ENCODE measurements around the gene RASA4B. TPM values are rescaled to one million over a fixed set of nuclear protein-coding genes. Genes with fewer than 3 reads are reported as not detected.
A peak's percentile ranks its signal among the peaks of the same experiment; 100 is the strongest.
"Not testable (repeated sequence)": the region's sequence is repeated elsewhere in the genome, so short reads cannot be mapped to it uniquely, and the experiment has no call there.

The RASA4B gene
- total RNA-seq, 1 experiment from 2014 or later, result 1.1 TPM

DNA sequence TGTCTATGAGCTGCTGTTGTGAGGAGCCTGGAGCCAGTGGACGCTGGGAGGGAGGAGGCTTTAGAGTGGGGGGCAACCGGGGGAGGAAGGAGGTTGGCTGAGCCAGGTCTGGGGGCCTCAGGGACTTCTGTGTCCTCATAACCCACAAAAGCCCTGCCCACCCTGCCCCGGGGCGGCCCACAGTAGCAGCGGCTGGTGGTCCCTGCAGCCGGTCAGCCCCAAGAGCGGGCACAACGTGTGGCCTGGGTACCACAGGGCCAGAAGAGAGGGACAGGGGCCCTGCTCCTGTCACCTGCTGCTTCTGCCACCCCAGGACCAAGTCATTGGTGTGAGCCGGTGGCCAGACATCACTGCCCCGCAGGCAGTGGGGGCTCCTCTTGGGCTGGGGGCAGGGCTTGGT is 35.6 kb downstream of the RASA4B start:
- DNase-seq (ENCODE audit: low read depth, low spot score); in situ Hi-C loops (cut with HindIII; ENCODE audit: low pct_unique_long_range_greater_than_20kb, low sequenced_read_pairs): not testable (repeated sequence)

DNA sequence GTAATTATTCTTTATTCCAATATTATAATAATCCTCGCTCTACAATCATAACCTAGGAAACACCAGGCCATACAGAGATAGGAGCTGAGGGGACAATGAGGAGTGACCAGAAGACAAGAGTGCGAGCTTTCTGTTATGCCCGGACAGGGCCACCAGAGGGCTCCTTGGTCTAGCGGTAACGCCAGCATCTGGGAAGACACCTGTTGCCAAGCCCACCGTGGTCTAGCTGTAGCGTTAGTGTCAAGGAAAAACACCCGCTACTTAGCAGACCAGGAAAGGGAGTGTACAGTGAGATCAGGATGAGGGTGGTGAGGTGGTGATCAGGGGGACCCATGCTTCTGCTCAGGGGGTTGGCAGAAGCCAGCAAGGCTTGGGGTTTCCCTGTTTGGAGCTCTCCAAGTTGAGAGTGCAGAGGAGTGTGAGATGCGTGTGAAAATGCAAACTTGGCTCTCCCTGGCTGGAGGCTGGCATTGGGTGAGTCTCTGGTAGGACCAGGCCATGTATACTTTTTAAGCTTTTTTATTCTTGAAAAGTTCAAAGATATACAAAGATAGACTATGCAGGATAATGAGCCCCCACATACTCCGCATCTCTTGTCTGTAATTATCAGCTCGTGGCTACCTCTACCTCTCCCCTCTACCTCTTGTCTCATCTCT is 37.5 kb downstream of the RASA4B start:
- in situ Hi-C loops (cut with HindIII; ENCODE audit: low pct_unique_long_range_greater_than_20kb, low sequenced_read_pairs), result not testable (repeated sequence)

DNA sequence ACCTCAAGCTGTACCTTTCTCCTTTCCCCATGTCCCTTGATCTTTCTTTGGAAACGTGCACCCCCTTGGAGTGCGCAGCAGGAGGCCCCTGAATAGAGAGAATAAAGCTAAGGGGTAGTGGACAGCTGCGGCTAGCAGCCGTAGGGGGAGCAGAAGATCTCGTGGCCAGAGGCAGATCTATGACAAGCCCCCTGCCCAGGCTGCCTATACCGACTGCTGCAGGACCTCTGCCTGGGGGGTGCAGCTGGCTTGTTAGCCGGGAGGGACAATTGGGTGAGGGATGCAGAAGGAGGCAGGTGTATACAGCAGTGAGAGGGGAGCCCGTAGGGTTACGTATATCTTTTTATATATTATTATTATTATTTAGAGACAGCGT is 38.4 kb downstream of the RASA4B start:
- in situ Hi-C loops (cut with HindIII; ENCODE audit: low pct_unique_long_range_greater_than_20kb, low sequenced_read_pairs); DNase-seq (ENCODE audit: low read depth, low spot score): not testable (repeated sequence)

More for the DNA sequence above, 37.5 kb downstream of the RASA4B start:
- not testable (repeated sequence) for DNase-seq (ENCODE audit: low read depth, low spot score)

DNA sequence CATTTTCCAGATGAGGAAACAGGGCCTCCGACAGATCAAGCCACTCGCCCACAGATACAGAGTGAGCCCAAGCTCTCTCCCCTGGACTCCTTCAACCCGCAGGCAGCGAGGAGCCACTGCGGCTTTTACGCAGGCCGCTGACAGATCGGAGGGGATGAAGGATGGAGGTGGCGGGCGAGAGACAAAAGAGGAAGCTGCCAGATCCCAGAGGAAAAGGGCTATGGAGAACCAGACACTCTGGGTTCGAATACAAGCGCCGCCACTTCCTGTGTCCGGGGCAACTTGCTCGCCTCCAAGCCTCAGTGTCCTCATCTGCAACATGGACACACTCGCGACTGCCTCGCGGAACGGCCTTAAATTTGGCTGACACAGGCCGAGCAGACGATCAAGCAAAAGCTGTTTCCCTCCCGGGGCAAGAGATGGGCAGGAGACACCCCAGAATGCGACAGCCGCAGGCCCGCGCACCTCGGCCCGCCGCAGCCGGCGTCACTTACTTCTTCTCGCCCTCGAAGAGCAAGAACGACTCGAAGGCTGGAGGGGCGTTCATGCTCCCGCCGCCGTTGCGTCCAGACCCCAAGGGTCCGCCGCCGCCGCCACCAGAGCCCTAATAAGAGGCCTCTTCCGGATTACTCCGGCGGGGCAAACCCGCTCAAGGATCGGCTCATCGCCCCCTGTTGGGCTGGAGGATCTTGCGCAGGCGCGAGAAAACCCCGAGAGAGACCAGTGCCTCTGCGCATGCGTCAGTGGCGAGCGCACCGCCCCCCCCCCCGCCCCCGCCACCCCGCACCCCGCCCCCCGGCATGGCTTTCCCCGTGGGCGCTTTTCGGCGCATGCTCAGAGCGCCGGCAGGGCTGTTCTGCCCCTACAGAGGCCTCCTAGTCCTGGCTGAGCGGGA is 39.0 kb downstream of the RASA4B start, which contains the start of gene POLR2J:
Gene POLR2J (minus strand): TSS at position 609 of the 895 bp plus-strand sequence. CDS start 62 bp downstream, at position 547.
- in situ Hi-C loops (cut with HindIII; ENCODE audit: low pct_unique_long_range_greater_than_20kb, low sequenced_read_pairs), result not testable (repeated sequence)
- DNase-seq (ENCODE audit: low read depth, low spot score), result peak; percentile 52

DNA sequence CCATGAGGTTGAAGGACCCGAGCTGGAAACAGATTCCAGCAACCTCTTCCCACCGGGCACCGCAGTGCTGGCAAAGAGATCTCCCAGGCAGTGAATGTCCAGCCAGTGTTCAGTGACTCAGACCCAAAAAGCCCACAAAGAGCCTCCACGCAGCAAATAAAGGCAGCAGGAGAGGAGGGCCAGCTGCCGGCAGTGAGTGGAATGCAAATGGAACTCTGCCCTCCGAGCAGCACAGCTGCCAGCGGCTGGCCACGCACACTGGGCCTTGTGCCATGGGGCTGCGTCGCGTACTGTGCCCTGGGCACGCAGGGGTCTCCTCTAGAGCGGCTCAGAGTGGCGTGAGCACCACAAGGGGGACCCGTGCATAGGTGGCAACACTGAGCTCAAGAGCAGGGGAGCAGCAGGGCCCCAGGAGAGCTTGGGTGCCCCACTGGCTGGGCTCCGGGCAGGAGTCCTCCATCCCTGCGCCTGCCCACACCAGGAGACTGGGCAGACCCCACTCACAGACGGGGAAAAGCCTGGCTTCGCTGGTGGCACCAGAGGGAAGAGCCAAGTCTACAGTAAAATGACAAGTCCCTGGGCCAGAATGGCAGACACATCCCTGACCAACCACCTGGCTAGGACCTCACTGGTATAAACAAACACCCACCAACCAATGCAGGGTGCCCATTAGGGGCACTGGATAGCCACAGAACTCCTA is 42.7 kb downstream of the RASA4B start:
- DNase-seq (ENCODE audit: low read depth, low spot score); in situ Hi-C loops (cut with HindIII; ENCODE audit: low pct_unique_long_range_greater_than_20kb, low sequenced_read_pairs): not testable (repeated sequence)

DNA sequence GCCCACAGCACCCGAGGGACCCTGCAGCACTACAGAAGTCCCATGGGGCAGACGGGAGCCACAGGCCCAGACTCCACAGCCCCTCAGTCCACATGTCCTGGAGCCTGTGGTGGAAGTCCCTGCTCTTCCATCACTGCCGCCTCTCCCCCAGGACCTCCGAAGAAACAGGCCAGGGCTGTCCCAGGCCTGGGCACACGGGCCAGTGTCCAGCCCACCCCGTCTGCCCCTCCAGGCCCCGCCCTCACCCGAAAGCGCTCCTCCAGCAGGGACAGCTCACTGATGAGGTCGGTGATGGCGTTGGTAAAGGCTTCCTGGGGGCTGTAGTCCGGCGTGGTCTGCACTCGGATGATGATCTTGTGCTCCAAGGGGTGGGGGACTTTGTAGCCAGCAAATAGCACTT is 43.5 kb downstream of the RASA4B start:
- DNase-seq (ENCODE audit: low read depth, low spot score); in situ Hi-C loops (cut with HindIII; ENCODE audit: low pct_unique_long_range_greater_than_20kb, low sequenced_read_pairs): not testable (repeated sequence)

DNA sequence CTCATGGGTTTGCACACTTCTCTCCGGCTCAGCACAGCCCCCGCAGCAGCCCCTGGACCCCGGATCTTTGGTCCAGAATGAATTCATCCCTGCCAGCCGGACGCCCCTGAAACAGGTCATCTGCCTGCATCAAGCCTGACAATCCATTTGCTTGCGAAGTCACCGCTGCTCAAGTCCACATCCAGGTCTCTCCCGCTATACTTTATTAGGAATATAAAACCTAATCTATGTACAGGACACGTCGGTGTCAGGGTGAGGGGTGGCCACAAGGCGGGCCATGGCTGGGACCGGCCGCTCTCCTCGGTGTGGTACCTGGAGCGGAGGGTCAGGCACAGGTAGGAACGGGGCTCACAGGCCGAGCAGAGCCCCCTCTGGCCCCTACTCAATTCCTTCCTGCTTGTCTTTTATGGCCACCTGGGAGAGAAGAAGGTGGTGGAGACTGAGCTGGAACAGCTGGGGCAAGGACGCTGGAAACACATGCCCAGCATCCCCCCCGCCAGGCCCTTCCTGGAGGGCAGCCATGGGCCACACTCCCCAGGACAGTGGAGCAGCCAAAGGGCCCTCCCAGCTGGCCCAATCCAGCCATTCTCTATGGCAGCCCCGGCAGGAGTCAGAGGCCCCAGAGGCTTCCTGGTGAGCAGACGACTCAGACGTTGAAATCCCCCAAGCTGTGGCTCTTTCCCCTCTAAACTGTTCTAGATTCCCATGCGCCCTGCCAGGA is 44.1 kb downstream of the RASA4B start:
- no peak for DNase-seq (ENCODE audit: low read depth, low spot score)
- in situ Hi-C loops (cut with HindIII; ENCODE audit: low pct_unique_long_range_greater_than_20kb, low sequenced_read_pairs), result no loop called here

DNA sequence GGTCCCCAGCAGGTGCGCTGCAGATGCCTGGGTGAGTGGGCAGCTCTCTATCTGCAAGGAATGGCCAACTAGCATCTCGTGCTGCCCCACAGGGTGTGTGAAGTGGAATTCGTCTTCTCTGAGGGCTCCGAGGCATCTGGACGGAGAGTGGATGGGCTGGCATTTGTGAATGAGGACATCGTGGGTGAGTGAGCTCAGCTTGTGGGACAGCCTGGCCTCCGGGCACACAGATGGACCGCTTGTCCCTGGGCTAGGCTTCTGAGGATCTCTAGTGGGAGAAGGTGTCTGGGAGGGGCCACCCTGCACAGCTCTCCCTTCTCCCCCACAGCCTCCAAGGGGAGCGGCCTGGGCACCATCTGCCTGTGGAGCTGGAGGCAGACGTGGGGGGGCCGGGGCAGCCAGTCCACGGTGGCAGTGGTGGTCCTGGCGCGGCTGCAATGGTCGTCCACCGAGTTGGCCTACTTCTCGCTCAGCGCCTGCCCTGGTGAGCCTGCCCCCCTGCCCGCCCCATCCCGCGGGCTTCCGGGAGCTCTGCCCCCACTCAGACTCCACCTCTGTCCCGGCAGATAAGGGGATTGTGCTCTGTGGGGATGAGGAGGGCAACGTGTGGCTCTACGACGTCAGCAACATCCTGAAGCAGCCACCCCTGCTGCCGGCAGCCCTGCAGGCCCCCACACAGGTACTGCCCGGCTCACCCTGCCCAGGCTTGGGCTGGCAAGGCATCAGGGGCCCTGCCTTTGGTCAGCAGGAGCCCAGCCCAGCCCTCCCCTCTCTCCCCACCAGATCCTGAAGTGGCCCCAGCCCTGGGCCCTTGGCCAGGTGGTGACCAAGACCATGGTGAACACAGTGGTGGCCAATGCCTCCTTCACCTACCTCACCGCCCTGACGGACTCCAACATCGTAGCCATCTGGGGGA is 45.2 kb downstream of the RASA4B start:
- in situ Hi-C loops (cut with HindIII; ENCODE audit: low pct_unique_long_range_greater_than_20kb, low sequenced_read_pairs), result no loop called here
- DNase-seq (ENCODE audit: low read depth, low spot score), result no peak

DNA sequence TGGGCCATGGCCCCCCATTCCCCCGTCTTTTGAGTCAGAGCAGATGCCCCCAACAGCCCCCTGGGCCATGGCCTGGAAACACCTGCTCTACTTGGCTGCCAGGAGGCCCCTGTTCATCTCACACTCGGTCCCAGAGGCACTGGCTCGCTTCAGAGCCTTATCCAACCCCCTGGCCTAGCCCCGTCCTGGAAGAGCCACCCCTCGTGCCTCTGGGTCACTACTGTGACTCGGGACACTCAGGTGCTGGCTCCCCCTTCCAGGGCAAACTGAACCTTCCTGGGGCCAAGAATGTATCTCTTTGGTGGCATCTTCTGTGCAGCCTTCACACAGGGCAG is 45.8 kb downstream of the RASA4B start:
- in situ Hi-C loops (cut with HindIII; ENCODE audit: low pct_unique_long_range_greater_than_20kb, low sequenced_read_pairs), result no loop called here
- no peak for DNase-seq (ENCODE audit: low read depth, low spot score)

DNA sequence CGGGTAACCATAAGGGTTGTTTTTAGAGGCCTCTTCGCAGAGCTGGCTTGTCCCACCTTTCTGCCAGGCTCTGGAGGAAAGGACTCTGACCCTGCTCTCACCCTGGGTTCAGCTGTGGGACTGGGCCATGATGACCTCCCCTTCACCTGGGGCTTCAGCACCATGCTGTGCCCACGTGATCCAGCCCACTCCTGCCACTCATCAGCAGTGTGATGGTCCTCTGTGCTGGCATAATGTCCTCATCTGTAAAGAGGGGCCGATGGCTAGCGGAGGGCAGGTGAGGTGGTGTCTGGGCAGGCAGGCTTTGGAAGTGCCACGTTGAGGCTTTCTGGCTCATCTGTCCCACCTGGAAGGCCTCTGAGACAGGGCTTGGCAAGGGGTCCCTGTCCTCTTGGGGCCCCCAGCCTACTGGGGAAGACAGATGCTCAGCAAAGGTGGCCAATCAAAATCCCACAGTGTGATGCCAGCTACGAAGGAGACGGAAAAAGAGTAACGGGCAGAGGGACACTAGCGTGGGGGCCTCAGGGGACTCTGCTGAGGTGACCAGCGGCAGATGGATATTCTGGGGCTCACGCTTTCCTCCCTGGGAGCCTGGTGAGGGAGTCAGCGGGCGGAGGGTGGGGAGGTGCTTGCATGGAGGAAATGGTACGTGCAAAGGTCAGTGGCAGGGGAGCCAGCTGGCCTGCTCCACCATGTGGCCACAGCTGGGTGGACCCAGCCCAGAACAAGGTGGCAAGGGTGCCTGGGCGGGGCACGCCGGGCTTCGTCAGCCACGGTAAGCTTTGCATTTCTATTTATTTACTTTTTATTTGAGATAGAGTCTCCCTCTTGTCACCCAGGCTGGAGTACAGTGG is 47.4 kb downstream of the RASA4B start:
- in situ Hi-C loops (cut with HindIII; ENCODE audit: low pct_unique_long_range_greater_than_20kb, low sequenced_read_pairs), result no loop called here
- DNase-seq (ENCODE audit: low read depth, low spot score), result no peak

DNA sequence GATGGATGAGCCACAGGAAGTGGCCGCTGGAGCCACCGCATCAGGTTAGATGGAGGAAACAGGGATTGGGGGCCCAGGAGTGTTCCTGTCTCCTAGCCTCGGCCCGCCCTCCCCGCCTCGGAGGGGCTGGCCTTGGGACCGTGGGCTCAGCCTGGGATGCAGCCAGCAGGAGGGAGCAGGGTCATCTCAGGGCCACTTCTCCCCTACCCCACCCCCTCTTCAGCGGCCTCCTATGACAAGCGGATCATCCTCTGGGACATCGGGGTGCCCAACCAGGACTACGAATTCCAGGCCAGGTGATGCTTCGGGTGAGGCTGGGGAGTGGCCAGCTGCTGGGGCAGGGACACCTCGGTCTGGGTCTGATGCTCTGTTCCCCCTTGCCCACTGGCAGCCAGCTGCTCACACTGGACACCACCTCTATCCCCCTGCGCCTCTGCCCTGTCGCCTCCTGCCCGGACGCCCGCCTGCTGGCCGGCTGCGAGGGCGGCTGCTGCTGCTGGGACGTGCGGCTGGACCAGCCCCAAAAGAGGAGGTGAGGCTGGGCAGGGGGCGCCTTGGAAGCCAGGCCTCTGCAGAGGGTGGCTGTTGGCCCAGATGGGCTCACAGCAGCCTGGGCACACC is 48.1 kb downstream of the RASA4B start:
- DNase-seq (ENCODE audit: low read depth, low spot score), result no peak
- in situ Hi-C loops (cut with HindIII; ENCODE audit: low pct_unique_long_range_greater_than_20kb, low sequenced_read_pairs), result no loop called here

DNA sequence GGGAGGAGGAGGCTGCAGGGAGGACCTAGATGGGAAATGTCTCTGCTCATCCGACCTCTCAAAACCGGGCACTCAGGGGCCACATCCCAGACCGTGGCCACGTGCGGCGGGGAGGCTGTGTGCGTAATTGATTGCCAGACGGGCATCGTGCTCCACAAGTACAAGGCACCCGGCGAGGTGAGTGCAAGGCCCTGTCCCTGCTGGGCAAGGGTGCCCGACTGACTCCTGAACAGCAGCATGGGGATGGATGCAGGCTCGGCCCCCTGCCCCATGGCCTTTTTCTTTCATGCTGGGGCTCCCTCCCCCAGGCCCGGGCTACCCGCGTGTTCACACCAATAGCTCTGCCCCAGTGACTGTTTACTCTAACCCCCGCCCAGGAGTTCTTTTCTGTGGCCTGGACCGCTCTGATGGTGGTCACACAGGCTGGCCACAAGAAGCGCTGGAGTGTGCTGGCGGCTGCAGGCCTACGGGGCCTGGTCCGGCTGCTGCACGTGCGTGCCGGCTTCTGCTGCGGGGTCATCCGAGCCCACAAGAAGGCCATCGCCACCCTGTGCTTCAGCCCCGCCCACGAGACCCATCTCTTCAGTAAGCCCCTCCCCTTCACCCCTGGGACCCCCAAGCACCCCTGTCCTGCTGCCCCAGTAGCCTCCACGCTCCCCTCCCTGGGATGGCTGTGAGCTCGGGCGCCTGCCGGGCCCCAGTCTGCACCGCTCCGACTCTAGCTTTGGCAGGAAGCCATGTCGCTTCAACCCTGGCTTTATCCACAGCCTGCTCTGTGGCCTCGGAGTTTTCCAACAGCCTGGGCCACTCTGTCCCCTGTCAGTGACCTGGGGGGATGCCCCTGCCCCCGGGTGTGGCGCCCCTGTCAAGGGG is 48.9 kb downstream of the RASA4B start:
- in situ Hi-C loops (cut with HindIII; ENCODE audit: low pct_unique_long_range_greater_than_20kb, low sequenced_read_pairs), result no loop called here
- DNase-seq (ENCODE audit: low read depth, low spot score), result no peak

DNA sequence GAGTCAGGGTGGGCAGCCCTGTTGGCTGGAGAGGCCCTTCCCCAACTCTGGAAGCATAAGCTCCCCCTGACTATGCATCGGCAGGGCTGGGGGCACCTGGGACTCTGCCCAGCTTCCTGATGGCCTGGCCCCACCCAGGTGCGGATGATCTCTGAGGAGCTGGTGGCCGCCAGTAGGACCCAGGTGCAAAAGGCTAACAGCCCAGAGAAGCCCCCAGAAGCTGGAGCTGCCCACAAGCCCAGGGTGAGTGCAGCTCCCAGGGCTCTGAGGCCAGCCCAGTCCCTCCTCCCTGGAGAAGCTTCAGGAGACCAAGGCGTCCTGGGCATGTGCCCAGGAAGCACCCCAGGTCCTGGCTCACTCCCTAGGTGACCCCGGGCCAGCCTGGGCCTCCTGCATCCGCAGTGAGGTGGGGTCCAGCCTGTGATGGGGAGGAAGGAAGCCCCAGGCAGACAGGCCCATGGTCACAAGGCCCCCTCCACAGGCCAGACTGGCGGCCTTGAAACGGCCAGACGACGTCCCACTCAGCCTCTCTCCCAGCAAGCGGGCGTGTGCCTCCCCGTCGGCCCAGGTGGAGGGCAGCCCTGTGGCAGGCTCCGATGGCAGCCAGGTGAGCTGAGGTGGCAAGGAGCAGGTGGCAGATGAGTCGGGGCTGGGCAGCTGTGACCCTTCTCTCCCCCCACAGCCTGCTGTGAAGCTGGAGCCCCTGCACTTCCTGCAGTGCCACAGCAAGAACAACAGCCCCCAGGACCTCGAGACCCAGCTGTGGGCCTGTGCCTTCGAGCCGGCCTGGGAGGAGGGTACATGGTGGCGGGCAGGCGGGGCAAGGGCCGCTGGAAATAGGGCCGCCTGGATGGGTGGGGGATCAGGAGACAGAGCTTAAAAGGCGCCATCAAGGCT is 49.7 kb downstream of the RASA4B start:
- no peak for DNase-seq (ENCODE audit: low read depth, low spot score)
- in situ Hi-C loops (cut with HindIII; ENCODE audit: low pct_unique_long_range_greater_than_20kb, low sequenced_read_pairs), result no loop called here

DNA sequence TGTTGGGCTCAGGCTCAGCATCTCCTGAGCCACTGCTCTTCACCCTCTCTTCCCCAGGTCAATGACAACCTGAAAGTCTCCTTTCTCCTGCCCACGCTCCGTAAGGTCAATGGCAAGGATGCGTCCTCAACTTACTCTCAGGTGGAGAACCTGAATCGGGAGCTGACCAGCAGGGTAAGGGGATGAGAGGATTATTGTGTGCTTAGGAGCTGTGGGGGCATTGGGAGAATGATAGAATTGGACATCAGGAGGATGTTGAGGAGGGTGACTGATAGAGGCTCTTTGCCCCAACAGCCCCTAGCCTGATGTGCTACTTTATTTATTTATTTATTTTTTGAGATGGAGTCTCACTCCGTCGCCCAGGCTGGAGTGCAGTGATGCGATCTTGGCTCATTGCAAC is 51.5 kb downstream of the RASA4B start:
- DNase-seq (ENCODE audit: low read depth, low spot score), result no peak
- in situ Hi-C loops (cut with HindIII; ENCODE audit: low pct_unique_long_range_greater_than_20kb, low sequenced_read_pairs), result no loop called here
